GM18519 (cell line): ENCODE results near the gene NFIA.

Experiments
- ATAC-seq: cut with Tn5 transposase; IDR thresholded peaks from one replicate; pipeline ENCODE4 v1.9.1; 2021; ENCODE audit warnings: mild to moderate bottlenecking, moderate library complexity; ENCODE audit not compliant: unreplicated experiment, low FRiP score

NFIA gene

GRCh38 chr1:61204528-61204927 is 122.2 kb downstream of the NFIA start:
- no peak for ATAC-seq

- ATAC-seq, result no peak
Observed at GRCh38 chr1:61207416-61207815, 125.1 kb downstream of the NFIA start.

GRCh38 chr1:61208172-61208571 is 125.8 kb downstream of the NFIA start:
- no peak for ATAC-seq

GRCh38 chr1:61208831-61209230 is 126.5 kb downstream of the NFIA start:
- ATAC-seq, result no peak

- no peak for ATAC-seq
Observed at GRCh38 chr1:61210435-61211154, 128.2 kb downstream of the NFIA start.

- no peak for ATAC-seq
Observed at GRCh38 chr1:61213245-61214011, 131.1 kb downstream of the NFIA start.

- no peak for ATAC-seq
Observed at GRCh38 chr1:61215119-61215518, 132.8 kb downstream of the NFIA start.

- no peak for ATAC-seq
Observed at GRCh38 chr1:61215676-61216289, 133.4 kb downstream of the NFIA start.

- ATAC-seq, result no peak
Observed at GRCh38 chr1:61220536-61220935, 138.2 kb downstream of the NFIA start.

- no peak for ATAC-seq
Observed at GRCh38 chr1:61221642-61222041, 139.3 kb downstream of the NFIA start.

GRCh38 chr1:61222240-61222639 is 139.9 kb downstream of the NFIA start:
- no peak for ATAC-seq

GRCh38 chr1:61223140-61223539 is 140.8 kb downstream of the NFIA start:
- no peak for ATAC-seq

- ATAC-seq, result no peak
Observed at GRCh38 chr1:61224609-61225008, 142.2 kb downstream of the NFIA start.

GRCh38 chr1:61225478-61225877 is 143.1 kb downstream of the NFIA start:
- ATAC-seq, result no peak

- no peak for ATAC-seq
Observed at GRCh38 chr1:61226791-61227567, 144.6 kb downstream of the NFIA start.

- ATAC-seq, result no peak
Observed at GRCh38 chr1:61227857-61228550, 145.6 kb downstream of the NFIA start.

GRCh38 chr1:61230523-61230922 is 148.2 kb downstream of the NFIA start:
- no peak for ATAC-seq

GRCh38 chr1:61231795-61232194 is 149.4 kb downstream of the NFIA start:
- no peak for ATAC-seq

GRCh38 chr1:61233121-61233660 is 150.8 kb downstream of the NFIA start:
- ATAC-seq, result no peak

GRCh38 chr1:61234587-61234919 is 152.2 kb downstream of the NFIA start:
- no peak for ATAC-seq
